GM18499 (cell line): ENCODE measurements around the gene CD22.
"Not testable (repeated sequence)": the region's sequence is repeated elsewhere in the genome, so short reads cannot be mapped to it uniquely, and the experiment has no call there.

Source experiments
- ATAC-seq: cut with Tn5 transposase; IDR thresholded peaks from one replicate; pipeline ENCODE4 v1.9.1; 2021; ENCODE audit warnings: moderate number of reproducible peaks; ENCODE audit not compliant: insufficient read depth, unreplicated experiment

The CD22 gene

DNA sequence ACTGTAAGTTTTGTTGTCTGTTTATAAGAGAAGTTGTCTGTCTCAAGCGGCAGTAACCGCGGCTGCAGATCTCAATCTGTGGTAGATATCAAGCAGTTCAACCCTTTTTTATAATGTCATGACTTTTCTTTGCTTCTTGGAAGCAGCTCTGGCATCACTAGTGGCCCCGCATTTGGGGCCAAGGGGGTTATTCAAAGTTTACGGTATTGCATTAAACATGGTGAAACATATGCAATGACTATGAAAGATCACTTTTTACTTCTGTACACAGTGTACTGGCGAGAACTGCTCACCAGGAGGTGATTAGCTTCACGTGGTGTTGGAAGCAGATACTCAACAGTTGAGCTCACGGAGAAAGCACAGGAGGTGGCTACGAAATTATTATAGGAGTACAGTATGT, 24.6 kb downstream of the CD22 start:
- ATAC-seq, result no peak

GRCh38 chr19:35354898-35355297, 25.9 kb downstream of the CD22 start:
- no peak for ATAC-seq

- ATAC-seq, result no peak
Measured at GRCh38 chr19:35355791-35356460, 26.9 kb downstream of the CD22 start.

- ATAC-seq, result no peak
Measured at GRCh38 chr19:35357867-35358573, 29.0 kb downstream of the CD22 start, which contains the start of gene FFAR3. FFAR3 (plus strand) TSS chr19:35358460; CDS start chr19:35358891, 431 bp downstream.

DNA sequence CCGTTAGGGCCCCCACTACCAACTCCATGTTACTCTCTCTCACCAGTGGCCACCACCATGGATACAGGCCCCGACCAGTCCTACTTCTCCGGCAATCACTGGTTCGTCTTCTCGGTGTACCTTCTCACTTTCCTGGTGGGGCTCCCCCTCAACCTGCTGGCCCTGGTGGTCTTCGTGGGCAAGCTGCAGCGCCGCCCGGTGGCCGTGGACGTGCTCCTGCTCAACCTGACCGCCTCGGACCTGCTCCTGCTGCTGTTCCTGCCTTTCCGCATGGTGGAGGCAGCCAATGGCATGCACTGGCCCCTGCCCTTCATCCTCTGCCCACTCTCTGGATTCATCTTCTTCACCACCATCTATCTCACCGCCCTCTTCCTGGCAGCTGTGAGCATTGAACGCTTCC, 29.8 kb downstream of the CD22 start:
- ATAC-seq, result not testable (repeated sequence)

DNA sequence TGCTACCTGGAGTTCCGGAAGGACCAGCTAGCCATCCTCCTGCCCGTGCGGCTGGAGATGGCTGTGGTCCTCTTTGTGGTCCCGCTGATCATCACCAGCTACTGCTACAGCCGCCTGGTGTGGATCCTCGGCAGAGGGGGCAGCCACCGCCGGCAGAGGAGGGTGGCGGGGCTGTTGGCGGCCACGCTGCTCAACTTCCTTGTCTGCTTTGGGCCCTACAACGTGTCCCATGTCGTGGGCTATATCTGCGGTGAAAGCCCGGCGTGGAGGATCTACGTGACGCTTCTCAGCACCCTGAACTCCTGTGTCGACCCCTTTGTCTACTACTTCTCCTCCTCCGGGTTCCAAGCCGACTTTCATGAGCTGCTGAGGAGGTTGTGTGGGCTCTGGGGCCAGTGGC, 30.4 kb downstream of the CD22 start:
- ATAC-seq, result not testable (repeated sequence)

GRCh38 chr19:35360081-35360480, 31.1 kb downstream of the CD22 start:
- ATAC-seq, result not testable (repeated sequence)

GRCh38 chr19:35360880-35361420, 32.0 kb downstream of the CD22 start:
- ATAC-seq, result no peak

DNA sequence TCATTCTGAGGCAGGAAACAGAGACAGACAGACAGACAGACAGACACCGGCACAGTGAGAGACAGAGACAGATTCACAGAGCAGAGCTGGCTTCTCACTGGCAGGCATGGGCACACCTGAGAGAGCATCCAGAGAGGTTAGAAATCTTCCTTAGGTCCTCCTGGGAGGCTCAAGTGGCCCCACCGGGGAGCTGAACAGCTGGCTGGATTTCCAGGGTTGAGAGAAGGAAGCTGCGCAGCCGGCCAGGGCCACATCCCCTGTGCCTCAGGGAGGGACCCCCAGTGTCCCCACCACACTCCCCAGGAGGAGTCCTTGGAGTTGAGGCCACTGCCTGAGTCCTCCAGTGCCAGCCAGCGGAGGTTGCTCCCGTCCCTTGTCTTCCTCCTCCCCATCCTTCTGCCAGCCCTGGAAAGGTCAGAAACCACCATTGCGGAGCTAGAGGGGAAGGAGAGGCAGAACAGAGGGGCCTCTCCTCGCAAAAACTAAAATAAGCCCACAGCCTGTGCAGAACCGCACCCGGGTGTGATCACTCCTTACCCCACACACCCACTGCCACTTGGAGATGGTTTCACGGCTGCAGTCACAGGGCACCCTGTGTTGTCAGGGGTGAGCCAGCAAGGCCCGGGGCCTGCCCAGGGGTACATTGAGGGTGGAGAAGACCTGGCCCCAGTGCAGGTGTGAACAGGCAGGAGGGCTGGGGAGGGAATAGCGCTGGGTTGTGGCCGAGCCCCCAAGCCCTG, 33.4 kb downstream of the CD22 start:
- no peak for ATAC-seq

GRCh38 chr19:35363001-35363590, 34.1 kb downstream of the CD22 start:
- no peak for ATAC-seq

- no peak for ATAC-seq
Measured at GRCh38 chr19:35363711-35364425, 34.9 kb downstream of the CD22 start.

DNA sequence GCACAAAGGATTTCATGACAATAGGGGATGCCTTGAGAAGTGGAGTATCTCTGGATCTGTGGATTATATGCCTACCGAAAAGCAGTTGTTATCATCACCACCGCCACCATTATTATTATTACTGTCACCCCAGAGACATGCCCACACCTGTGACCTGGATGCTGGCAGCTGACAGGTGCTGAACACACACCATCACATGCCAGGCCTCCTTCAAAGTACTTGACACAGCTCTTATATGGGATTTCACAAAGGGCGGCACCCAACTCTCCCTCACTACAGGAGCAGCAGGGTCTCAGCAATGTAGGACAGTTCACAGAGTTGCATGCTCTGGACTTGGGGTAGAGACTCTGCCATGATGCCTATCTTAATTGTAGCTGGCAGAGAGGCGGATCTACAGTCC, 36.3 kb downstream of the CD22 start:
- ATAC-seq, result no peak

GRCh38 chr19:35368378-35368777, 39.4 kb downstream of the CD22 start:
- ATAC-seq, result no peak

- no peak for ATAC-seq
Measured at GRCh38 chr19:35369522-35369921, 40.5 kb downstream of the CD22 start.

- ATAC-seq, result no peak
Measured at GRCh38 chr19:35370722-35371121, 41.7 kb downstream of the CD22 start, which contains the start of gene GPR42. GPR42 (plus strand) TSS chr19:35371068; CDS start chr19:35371360, 292 bp downstream.

DNA sequence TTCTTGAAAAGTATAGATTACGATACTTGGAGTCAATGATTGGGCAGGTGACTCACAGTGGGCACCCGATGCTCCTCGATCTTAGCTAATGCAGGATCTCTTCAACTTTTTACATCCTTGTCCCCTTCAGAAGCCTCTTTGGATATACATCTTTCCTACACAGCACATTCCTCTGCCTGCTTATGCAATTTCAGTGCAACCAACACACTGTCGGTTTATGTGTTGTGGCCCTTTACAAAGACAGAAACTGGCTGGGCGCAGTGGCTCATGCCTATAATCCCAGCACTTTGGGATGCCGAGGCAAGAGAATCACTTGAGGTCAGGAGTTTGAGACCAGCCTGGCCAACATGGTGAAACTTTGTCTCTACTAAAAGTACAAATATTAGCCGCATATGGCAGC, 44.5 kb downstream of the CD22 start:
- no peak for ATAC-seq

GRCh38 chr19:35374031-35374430, 45.0 kb downstream of the CD22 start:
- not testable (repeated sequence) for ATAC-seq

- no peak for ATAC-seq
Measured at GRCh38 chr19:35375505-35376307, 46.7 kb downstream of the CD22 start.

DNA sequence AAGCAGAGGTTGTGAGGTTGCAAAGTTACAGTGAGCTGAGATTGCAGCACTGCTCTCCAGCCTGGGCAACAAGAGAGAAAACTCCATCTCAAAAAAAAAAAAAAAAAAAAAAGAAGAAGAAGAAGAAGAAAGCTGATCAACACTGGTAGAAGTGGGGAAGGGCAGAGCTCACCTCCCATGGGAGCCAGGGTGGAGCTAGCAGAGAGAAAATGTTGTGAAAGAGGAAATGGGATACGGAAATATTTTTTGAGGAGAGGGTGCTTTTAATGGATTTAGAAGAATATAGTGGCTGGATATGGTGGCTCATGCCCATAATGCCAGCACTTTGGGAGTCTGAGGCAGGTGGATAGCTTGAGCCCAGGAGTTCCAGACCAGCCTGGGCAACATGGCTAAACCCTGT, 48.7 kb downstream of the CD22 start:
- no peak for ATAC-seq
